ENCODE results near the gene CRYGC.
"Not testable (repeated sequence)": the region's sequence is repeated elsewhere in the genome, so short reads cannot be mapped to it uniquely, and the experiment has no call there.

CRYGC gene

GRCh38 chr2:208148803-208149202, 19.2 kb upstream of the CRYGC start:
- no peak overlapping the region for H2AFZ ChIP-seq (ENCODE audit: low read depth, low read length)
- H3K4me1 ChIP-seq (ENCODE audit: insufficient read depth, low read length) = no peaks in the 10 kb centered on the region

GRCh38 chr2:208147759-208148158, 18.1 kb upstream of the CRYGC start:
- no peak overlapping the region for H2AFZ ChIP-seq (ENCODE audit: low read depth, low read length)
- no peak overlapping the region for H3K4me3 ChIP-seq (ENCODE audit: low read length)
- no peaks in the 10 kb centered on the region for H3K4me1 ChIP-seq (ENCODE audit: insufficient read depth, low read length)
- no peaks in the 10 kb centered on the region for H3K36me3 ChIP-seq (ENCODE audit: insufficient read depth, low read length)
- no peaks in the 10 kb centered on the region for H3K27me3 ChIP-seq (ENCODE audit: insufficient read depth, low read length)
- H3K9me3 ChIP-seq (ENCODE audit: low read length) = peaks cover 2% of the 10 kb centered on the region

More at GRCh38 chr2:208148803-208149202, 19.2 kb upstream of the CRYGC start:
- H3K9me3 ChIP-seq (ENCODE audit: low read length) = peaks cover 2% of the 10 kb centered on the region
- no peak overlapping the region for H3K4me3 ChIP-seq (ENCODE audit: low read length)
- no peaks in the 10 kb centered on the region for H3K36me3 ChIP-seq (ENCODE audit: insufficient read depth, low read length)
- H3K27me3 ChIP-seq (ENCODE audit: insufficient read depth, low read length) = no peaks in the 10 kb centered on the region

GRCh38 chr2:208147008-208147407, 17.4 kb upstream of the CRYGC start:
- H3K9me3 ChIP-seq (ENCODE audit: low read length) = no peaks in the 10 kb centered on the region
- H3K27me3 ChIP-seq (ENCODE audit: insufficient read depth, low read length) = no peaks in the 10 kb centered on the region
- H3K36me3 ChIP-seq (ENCODE audit: insufficient read depth, low read length) = no peaks in the 10 kb centered on the region
- H3K4me3 ChIP-seq (ENCODE audit: low read length) = no peak overlapping the region
- no peaks in the 10 kb centered on the region for H3K4me1 ChIP-seq (ENCODE audit: insufficient read depth, low read length)
- H2AFZ ChIP-seq (ENCODE audit: low read depth, low read length) = no peak overlapping the region

GRCh38 chr2:208146006-208146405, 16.4 kb upstream of the CRYGC start, which contains the start of gene CRYGB:
TSS of gene CRYGB (minus strand) at chr2:208146158. CDS start at chr2:208146120, 38 bp downstream.
- no peaks in the 10 kb centered on the region for H3K36me3 ChIP-seq (ENCODE audit: insufficient read depth, low read length)

GRCh38 chr2:208142925-208143799, 13.5 kb upstream of the CRYGC start:
- H3K9me3 ChIP-seq (ENCODE audit: low read length) = no peaks in the 10 kb centered on the region

More at GRCh38 chr2:208146006-208146405, 16.4 kb upstream of the CRYGC start, which contains the start of gene CRYGB:
- no peaks in the 10 kb centered on the region for H3K4me1 ChIP-seq (ENCODE audit: insufficient read depth, low read length)
- no peak within 1 kb of the TSS for H3K4me3 ChIP-seq (ENCODE audit: low read length)
- no peaks in the 10 kb centered on the region for H3K27me3 ChIP-seq (ENCODE audit: insufficient read depth, low read length)
- no peak within 1 kb of the TSS for H2AFZ ChIP-seq (ENCODE audit: low read depth, low read length)
- no peaks in the 10 kb centered on the region for H3K9me3 ChIP-seq (ENCODE audit: low read length)

GRCh38 chr2:208142240-208142924, 12.8 kb upstream of the CRYGC start:
- Histone ChIP-seq H2AFZ (ENCODE audit: low read depth, low read length) (no peak overlapping the region), H3K27me3 (ENCODE audit: insufficient read depth, low read length) (no peaks in the 10 kb centered on the region), H3K36me3 (ENCODE audit: insufficient read depth, low read length) (no peaks in the 10 kb centered on the region), H3K9me3 (ENCODE audit: low read length) (no peaks in the 10 kb centered on the region), H3K4me3 (ENCODE audit: low read length) (no peak overlapping the region), H3K4me1 (ENCODE audit: insufficient read depth, low read length) (no peaks in the 10 kb centered on the region)

More at GRCh38 chr2:208142925-208143799, 13.5 kb upstream of the CRYGC start:
- Histone ChIP-seq H3K27me3 (ENCODE audit: insufficient read depth, low read length) (no peaks in the 10 kb centered on the region), H3K36me3 (ENCODE audit: insufficient read depth, low read length) (no peaks in the 10 kb centered on the region), H3K4me3 (ENCODE audit: low read length) (no peak overlapping the region), H3K4me1 (ENCODE audit: insufficient read depth, low read length) (no peaks in the 10 kb centered on the region), H2AFZ (ENCODE audit: low read depth, low read length) (no peak overlapping the region)

GRCh38 chr2:208139447-208139846, 9.8 kb upstream of the CRYGC start:
- H3K4me3 ChIP-seq (ENCODE audit: low read length) = no peak overlapping the region
- H2AFZ ChIP-seq (ENCODE audit: low read depth, low read length) = no peak overlapping the region
- no peaks in the 10 kb centered on the region for H3K4me1 ChIP-seq (ENCODE audit: insufficient read depth, low read length)
- no peaks in the 10 kb centered on the region for H3K36me3 ChIP-seq (ENCODE audit: insufficient read depth, low read length)
- H3K27me3 ChIP-seq (ENCODE audit: insufficient read depth, low read length) = peaks cover 4% of the 10 kb centered on the region
- no peaks in the 10 kb centered on the region for H3K9me3 ChIP-seq (ENCODE audit: low read length)

GRCh38 chr2:208138334-208138733, 8.7 kb upstream of the CRYGC start:
- H3K36me3 ChIP-seq (ENCODE audit: insufficient read depth, low read length); H3K27me3 ChIP-seq (ENCODE audit: insufficient read depth, low read length); H3K9me3 ChIP-seq (ENCODE audit: low read length); H3K4me1 ChIP-seq (ENCODE audit: insufficient read depth, low read length); H3K4me3 ChIP-seq (ENCODE audit: low read length); H2AFZ ChIP-seq (ENCODE audit: low read depth, low read length): not testable (repeated sequence)

GRCh38 chr2:208136716-208137094, 7.1 kb upstream of the CRYGC start:
- Histone ChIP-seq H3K4me3 (ENCODE audit: low read length) (no peak overlapping the region), H3K27me3 (ENCODE audit: insufficient read depth, low read length) (peaks cover 4% of the 10 kb centered on the region), H2AFZ (ENCODE audit: low read depth, low read length) (no peak overlapping the region), H3K4me1 (ENCODE audit: insufficient read depth, low read length) (no peaks in the 10 kb centered on the region), H3K36me3 (ENCODE audit: insufficient read depth, low read length) (no peaks in the 10 kb centered on the region), H3K9me3 (ENCODE audit: low read length) (no peaks in the 10 kb centered on the region)

- Histone ChIP-seq H3K9me3 (ENCODE audit: low read length) (no peaks in the 10 kb centered on the region), H2AFZ (ENCODE audit: low read depth, low read length) (no peak overlapping the region), H3K36me3 (ENCODE audit: insufficient read depth, low read length) (no peaks in the 10 kb centered on the region), H3K4me3 (ENCODE audit: low read length) (no peak overlapping the region), H3K4me1 (ENCODE audit: insufficient read depth, low read length) (no peaks in the 10 kb centered on the region), H3K27me3 (ENCODE audit: insufficient read depth, low read length) (peaks cover 4% of the 10 kb centered on the region)
These were observed 6.4 kb upstream of the CRYGC start for GRCh38 chr2:208135794-208136715.

- Histone ChIP-seq H3K27me3 (ENCODE audit: insufficient read depth, low read length) (peaks cover 4% of the 10 kb centered on the region), H3K36me3 (ENCODE audit: insufficient read depth, low read length) (no peaks in the 10 kb centered on the region), H3K4me1 (ENCODE audit: insufficient read depth, low read length) (peaks cover 5% of the 10 kb centered on the region), H3K9me3 (ENCODE audit: low read length) (no peaks in the 10 kb centered on the region), H2AFZ (ENCODE audit: low read depth, low read length) (no peak overlapping the region), H3K4me3 (ENCODE audit: low read length) (no peak overlapping the region)
These were observed 5.4 kb upstream of the CRYGC start for GRCh38 chr2:208134928-208135586.

GRCh38 chr2:208130712-208131110, 1.1 kb upstream of the CRYGC start:
- Histone ChIP-seq H3K36me3 (ENCODE audit: insufficient read depth, low read length) (no peaks in the 10 kb centered on the region), H3K9me3 (ENCODE audit: low read length) (no peaks in the 10 kb centered on the region), H3K27me3 (ENCODE audit: insufficient read depth, low read length) (no peaks in the 10 kb centered on the region), H3K4me3 (ENCODE audit: low read length) (no peak overlapping the region), H2AFZ (ENCODE audit: low read depth, low read length) (no peak overlapping the region), H3K4me1 (ENCODE audit: insufficient read depth, low read length) (peaks cover 13% of the 10 kb centered on the region)
